NB4 (cell line): ENCODE data around the gene SCGB1C1.

ENCODE experiments used
- CTCF ChIP-seq: IDR thresholded peaks from one replicate; pipeline ENCODE4 v1.5.1; 2012; ENCODE audit warnings: low read depth, low read length
- MAX ChIP-seq: IDR thresholded peaks from 2 replicates; pipeline ENCODE4 v1.6.1; 2011; ENCODE audit warnings: low read depth, low read length
- POLR2A ChIP-seq: IDR thresholded peaks from 2 replicates; pipeline ENCODE4 v1.6.1; 2011; ENCODE audit warnings: mild to moderate bottlenecking; ENCODE audit not compliant: insufficient read length; ENCODE audit errors: extremely low read depth

- TF ChIP-seq CTCF (no peak), POLR2A (no peak), MAX (no peak)
Observed at GRCh38 chr11:224424-224823, 31.5 kb downstream of the SCGB1C1 start.
